Measurements from ENCODE around the gene SUDS3. TPM values are rescaled to one million over a fixed set of nuclear protein-coding genes. Genes with fewer than 3 reads are reported as not detected.

The SUDS3 gene, protein sequence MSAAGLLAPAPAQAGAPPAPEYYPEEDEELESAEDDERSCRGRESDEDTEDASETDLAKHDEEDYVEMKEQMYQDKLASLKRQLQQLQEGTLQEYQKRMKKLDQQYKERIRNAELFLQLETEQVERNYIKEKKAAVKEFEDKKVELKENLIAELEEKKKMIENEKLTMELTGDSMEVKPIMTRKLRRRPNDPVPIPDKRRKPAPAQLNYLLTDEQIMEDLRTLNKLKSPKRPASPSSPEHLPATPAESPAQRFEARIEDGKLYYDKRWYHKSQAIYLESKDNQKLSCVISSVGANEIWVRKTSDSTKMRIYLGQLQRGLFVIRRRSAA
- total RNA-seq (10 to 100 TPM; 15.6 to 27.1 (median 22.4) TPM), polyA plus RNA-seq (10 to 100 TPM in 1 of 3 donors, 1 to 10 TPM in 2; 8.3 to 27.8 (median 9.0) TPM)
- long read RNA-seq, donor 1, full-length matches to known transcripts = 20 of 24 reads
- long read RNA-seq, donor 1, partial matches to known transcripts = 4 of 24 reads
- long read RNA-seq, donor 1, other reads (novel, unspliced or antisense) = 0 of 24 reads
- long read RNA-seq, donor 2, full-length matches to known transcripts = 21 of 30 reads
- long read RNA-seq, donor 2, partial matches to known transcripts = 4 of 30 reads
- long read RNA-seq, donor 2, other reads (novel, unspliced or antisense) = 5 of 30 reads

DNA sequence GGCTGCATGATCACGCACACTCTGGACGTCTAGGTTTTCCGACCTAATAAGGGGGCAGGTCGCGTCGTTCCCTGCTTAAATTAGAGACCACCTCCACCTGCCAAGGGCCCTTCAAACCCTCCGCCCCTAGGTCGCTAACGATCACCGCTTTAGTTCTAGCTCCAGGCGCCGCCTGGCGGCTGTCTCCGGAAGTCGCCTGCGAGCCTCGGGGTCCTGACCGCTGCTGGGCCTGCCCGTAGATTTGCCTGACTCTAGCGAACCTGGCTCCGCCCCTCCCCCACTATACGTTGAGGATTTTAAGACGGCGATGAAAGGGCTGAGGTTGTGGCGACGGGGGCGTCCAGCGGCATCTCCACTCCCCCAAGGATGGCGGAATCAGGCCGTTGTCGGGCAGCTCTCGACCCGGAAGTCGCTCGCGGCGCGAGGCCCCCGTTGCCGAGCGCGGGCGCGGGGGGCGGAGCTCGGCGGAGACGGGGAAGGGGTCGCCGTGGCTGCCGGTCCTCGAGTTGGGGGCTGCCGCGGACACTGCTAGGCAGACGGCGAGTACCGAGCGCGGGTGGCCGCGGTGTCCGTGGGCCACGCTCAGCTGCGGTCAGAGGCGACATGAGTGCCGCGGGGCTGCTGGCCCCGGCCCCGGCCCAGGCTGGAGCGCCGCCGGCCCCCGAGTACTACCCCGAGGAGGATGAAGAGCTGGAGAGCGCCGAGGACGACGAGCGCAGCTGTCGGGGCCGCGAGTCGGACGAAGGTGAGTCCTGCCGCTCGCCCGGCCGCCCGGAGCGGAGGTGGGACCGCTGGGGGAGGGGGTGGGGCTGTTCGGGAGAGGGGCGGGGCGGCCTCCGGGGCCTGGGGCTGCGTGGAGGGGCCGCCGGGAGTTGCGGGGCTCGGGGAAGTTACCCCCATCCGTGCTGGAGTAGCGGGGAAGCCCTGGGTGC is at the start of gene SUDS3:
TSS of gene SUDS3 (plus strand) at position 467 of the 932 bp plus-strand sequence. CDS start at position 604, 137 bp downstream.
- TF ChIP-seq, protein P1, sequence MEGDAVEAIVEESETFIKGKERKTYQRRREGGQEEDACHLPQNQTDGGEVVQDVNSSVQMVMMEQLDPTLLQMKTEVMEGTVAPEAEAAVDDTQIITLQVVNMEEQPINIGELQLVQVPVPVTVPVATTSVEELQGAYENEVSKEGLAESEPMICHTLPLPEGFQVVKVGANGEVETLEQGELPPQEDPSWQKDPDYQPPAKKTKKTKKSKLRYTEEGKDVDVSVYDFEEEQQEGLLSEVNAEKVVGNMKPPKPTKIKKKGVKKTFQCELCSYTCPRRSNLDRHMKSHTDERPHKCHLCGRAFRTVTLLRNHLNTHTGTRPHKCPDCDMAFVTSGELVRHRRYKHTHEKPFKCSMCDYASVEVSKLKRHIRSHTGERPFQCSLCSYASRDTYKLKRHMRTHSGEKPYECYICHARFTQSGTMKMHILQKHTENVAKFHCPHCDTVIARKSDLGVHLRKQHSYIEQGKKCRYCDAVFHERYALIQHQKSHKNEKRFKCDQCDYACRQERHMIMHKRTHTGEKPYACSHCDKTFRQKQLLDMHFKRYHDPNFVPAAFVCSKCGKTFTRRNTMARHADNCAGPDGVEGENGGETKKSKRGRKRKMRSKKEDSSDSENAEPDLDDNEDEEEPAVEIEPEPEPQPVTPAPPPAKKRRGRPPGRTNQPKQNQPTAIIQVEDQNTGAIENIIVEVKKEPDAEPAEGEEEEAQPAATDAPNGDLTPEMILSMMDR (IDR thresholded peaks at IDR 0.05) = peak; percentile 93
- no peaks in the 10 kb centered on the region for H3K27me3 ChIP-seq (ENCODE audit: insufficient read depth in 3 of 3, low read length in 2 of 3)
- WGBS, 3 donors = 0 to 1% (median 0%) methylated on average over 81 to 102 of the region's 102 CpGs
- H3K9me3 ChIP-seq = no peaks in the 10 kb centered on the region
- intact Hi-C loops (cut with DNase I) = loop anchor here (1.0 to 10.0 kb wide), 4 partner anchors 190 to 502 kb away; no protein-coding TSS in a partner anchor
- peak within 1 kb of the TSS; percentile 99 for H3K4me3 ChIP-seq
- H3K27ac ChIP-seq = peak within 1 kb of the TSS; percentile 96
- peaks cover 0 to 22% of the 10 kb centered on the region in 2 donors for H3K36me3 ChIP-seq (ENCODE audit: insufficient read depth in 1 of 2, low read depth in 1 of 2)
- H3K4me1 ChIP-seq = peaks cover 32% of the 10 kb centered on the region
- peak; percentile 60 to 68 (median 63) for ATAC-seq
- peak; percentile 92 to 96 for DNase-seq

DNA sequence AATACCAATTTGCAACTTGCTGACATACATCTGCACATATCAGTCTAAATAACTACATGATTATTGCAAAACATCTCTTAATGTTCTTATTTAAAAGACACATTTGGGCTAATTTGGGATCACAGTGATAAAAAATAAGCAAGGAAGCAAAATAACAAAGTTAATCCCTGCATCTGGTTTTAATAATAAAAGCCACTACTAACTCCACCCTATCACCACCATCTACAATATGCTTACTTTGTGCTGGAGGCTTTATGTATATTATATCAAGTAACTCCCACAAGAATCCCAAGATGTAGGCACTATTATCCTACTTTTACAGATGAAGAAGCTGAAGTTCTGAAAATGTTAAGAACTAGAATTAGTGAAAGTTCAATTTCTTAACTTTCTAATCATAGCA is 49.4 kb upstream of the SUDS3 start:
- H3K9me3 ChIP-seq = no peaks in the 10 kb centered on the region
- peaks cover 14% of the 10 kb centered on the region for H3K4me1 ChIP-seq
- intact Hi-C loops (cut with DNase I) = loop anchor here in 1 of 2 donors (5.0 kb wide), 1 partner anchor 35 kb away; no protein-coding TSS in a partner anchor
- no peak overlapping the region for H3K4me3 ChIP-seq
- TF ChIP-seq, protein P1 (IDR thresholded peaks at IDR 0.05) = no peak
- H3K27me3 ChIP-seq (ENCODE audit: insufficient read depth in 3 of 3, low read length in 2 of 3) = no peaks in the 10 kb centered on the region
- no peak for DNase-seq
- ATAC-seq = no peak
- H3K27ac ChIP-seq = no peak overlapping the region
- H3K36me3 ChIP-seq (ENCODE audit: insufficient read depth in 1 of 2, low read depth in 1 of 2) = no peaks in the 10 kb centered on the region

DNA sequence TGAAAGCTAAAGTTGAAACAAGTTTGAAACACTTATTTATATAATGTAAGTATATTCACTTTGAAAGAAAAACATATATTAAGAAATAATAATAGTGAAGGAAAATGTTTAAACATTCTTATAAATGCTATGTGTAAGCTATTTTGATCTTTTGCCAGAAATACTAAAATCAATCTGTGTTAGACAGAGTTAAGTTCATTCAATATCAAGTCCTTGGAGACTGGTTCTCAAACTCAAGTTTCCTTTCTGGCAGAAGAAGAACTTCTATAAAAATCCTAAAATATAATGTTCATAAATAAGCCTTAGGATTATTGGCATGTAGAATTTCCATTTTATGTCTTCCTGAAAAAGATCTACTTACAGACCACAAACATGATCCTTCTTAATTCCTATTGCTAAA is 49.0 kb upstream of the SUDS3 start:
- H3K27me3 ChIP-seq (ENCODE audit: insufficient read depth in 3 of 3, low read length in 2 of 3) = no peaks in the 10 kb centered on the region
- no peak overlapping the region for H3K27ac ChIP-seq
- no peaks in the 10 kb centered on the region for H3K9me3 ChIP-seq
- no peak overlapping the region for H3K4me3 ChIP-seq
- intact Hi-C loops (cut with DNase I) = loop anchor here in 1 of 2 donors (5.0 kb wide), 1 partner anchor 35 kb away; no protein-coding TSS in a partner anchor
- ATAC-seq = no peak
- H3K36me3 ChIP-seq (ENCODE audit: insufficient read depth in 1 of 2, low read depth in 1 of 2) = no peaks in the 10 kb centered on the region
- DNase-seq = no peak
- TF ChIP-seq, protein P1 (IDR thresholded peaks at IDR 0.05) = no peak
- peaks cover 15% of the 10 kb centered on the region for H3K4me1 ChIP-seq

DNA sequence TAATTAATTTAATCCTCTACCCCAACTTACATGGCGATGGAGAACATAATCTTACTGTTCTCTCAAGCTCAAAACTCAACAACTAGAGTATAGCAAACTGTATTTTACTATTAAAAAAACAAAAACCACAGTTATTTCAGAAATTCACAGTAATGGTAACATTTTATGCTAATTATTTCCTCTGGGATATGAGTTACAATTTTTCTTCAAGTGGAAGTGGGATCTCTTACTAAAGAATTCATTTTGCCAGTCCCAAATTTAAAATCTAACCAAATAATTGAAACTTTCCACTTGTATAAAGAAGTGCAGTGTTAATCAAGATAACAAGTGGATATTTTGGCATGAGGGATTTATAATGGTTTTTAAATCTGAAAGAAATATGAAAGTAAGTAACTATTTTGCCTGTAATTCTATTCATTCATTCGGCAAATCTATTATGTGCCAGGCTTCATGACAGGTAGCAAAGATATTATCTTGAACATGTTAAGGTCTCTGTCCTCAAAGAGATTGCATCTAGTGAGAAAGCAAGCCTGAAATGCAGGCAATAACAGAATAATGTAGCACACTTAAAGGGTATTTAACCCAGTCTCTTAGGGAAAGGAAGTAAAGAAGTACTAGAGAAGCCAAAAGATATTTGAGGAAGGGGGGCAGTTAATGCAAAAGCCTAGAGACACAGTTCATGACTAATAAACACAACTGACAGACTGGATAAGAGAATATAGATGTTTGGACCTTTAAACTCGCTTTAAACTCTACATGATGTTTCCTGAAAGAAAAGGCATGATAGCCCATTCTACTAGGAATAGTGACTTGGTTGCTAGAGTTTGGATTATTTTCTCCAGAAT is 47.6 kb upstream of the SUDS3 start:
- H3K4me1 ChIP-seq = peaks cover 18% of the 10 kb centered on the region
- intact Hi-C loops (cut with DNase I) = loop anchor here in 1 of 2 donors (5.0 kb wide), 1 partner anchor 34 kb away; no protein-coding TSS in a partner anchor
- no peak overlapping the region for H3K4me3 ChIP-seq
- no peak for ATAC-seq
- H3K27me3 ChIP-seq (ENCODE audit: insufficient read depth in 3 of 3, low read length in 2 of 3) = no peaks in the 10 kb centered on the region
- TF ChIP-seq, protein P1 (IDR thresholded peaks at IDR 0.05) = no peak
- H3K9me3 ChIP-seq = no peaks in the 10 kb centered on the region
- no peak overlapping the region for H3K27ac ChIP-seq
- 83 to 89% (median 85%) methylated on average over 3 of the region's 3 CpGs for WGBS, 3 donors
- H3K36me3 ChIP-seq (ENCODE audit: insufficient read depth in 1 of 2, low read depth in 1 of 2) = no peaks in the 10 kb centered on the region
- DNase-seq = no peak
